ENCODE measurements around the gene SRRM1. TPM values are rescaled to one million over a fixed set of nuclear protein-coding genes. Genes with fewer than 3 reads are reported as not detected.
"Not testable (repeated sequence)": the region's sequence is repeated elsewhere in the genome, so short reads cannot be mapped to it uniquely, and the experiment has no call there.

Gene SRRM1
- total RNA-seq, 1 experiment from 2014 or later, result 160 TPM

GRCh38 chr1:24722073-24723035, 79.3 kb downstream of the SRRM1 start:
- CTCF ChIA-PET, result interaction anchor here (0.5 to 1.0 kb wide), 5 partner anchors 8 to 453 kb away, joined by 3 to 10 read pairs (median 5); no protein-coding TSS in a partner anchor
- intact Hi-C loops (cut with micrococcal nuclease; ENCODE audit: unreplicated experiment); H3K9me3 ChIP-seq (ENCODE audit: control insufficient read depth, insufficient read depth, low read depth, low read length); POLR2A ChIA-PET; H3K36me3 ChIP-seq (ENCODE audit: control insufficient read depth, insufficient read depth, low read length); DNase-seq (ENCODE audit: low read depth, low spot score); BruUV-seq (replicated peaks); ATAC-seq; H3K27me3 ChIP-seq (ENCODE audit: control insufficient read depth, insufficient read depth, low read length); in situ Hi-C loops (cut with HindIII; ENCODE audit: low pct_unique_long_range_greater_than_20kb, low sequenced_read_pairs): not testable (repeated sequence)
- peak; percentile 51; the same call in 1 of the 2 replicates for TF ChIP-seq TCF7L2 (IDR thresholded peaks at IDR 0.05; ENCODE audit: low read depth, low read length)
- peak overlapping the region; percentile 26 to 59 for H3K4me3 ChIP-seq (ENCODE audit: low read depth in 2 of 2, low read length in 2 of 2)
- peak overlapping the region; percentile 67 for H3K27ac ChIP-seq (ENCODE audit: low read length)
- peaks cover 14% of the 10 kb centered on the region for H3K4me1 ChIP-seq (ENCODE audit: control insufficient read depth, insufficient read depth, low read length)

Other genes starting within 250 kb of the SRRM1 start
- gene STPG1, start 229.5 kb upstream of the SRRM1 start, total RNA-seq (2021; ENCODE audit: unreplicated experiment), result 9.9 TPM
- gene NIPAL3, start 227.5 kb upstream of the SRRM1 start, total RNA-seq (2021; ENCODE audit: unreplicated experiment), result 13.6 TPM
- 17.5 TPM for gene RCAN3, start 140.5 kb upstream of the SRRM1 start, total RNA-seq (2021; ENCODE audit: unreplicated experiment)
- gene NCMAP, start 87.2 kb upstream of the SRRM1 start, total RNA-seq (2021; ENCODE audit: unreplicated experiment), result 0.33 TPM
- 123 TPM for gene CLIC4, start 102.1 kb downstream of the SRRM1 start, total RNA-seq (2021; ENCODE audit: unreplicated experiment)